OCI-LY1 (cell line): ENCODE measurements around the gene TEX261.

Experiments used
- EZH2 ChIP-seq: fragments of 200-600 bp; sonication (generic), shearing (Covaris generic); IDR thresholded peaks from 2 replicates; pipeline ENCODE4 v1.8.0; 2017; ENCODE audit warnings: borderline replicate concordance, mixed run types, mild to moderate bottlenecking, antibody characterized with exemption, low read length, moderate library complexity, mixed read lengths
- TF ChIP-seq, protein P1 (sequence below): fragments of 200-600 bp; sonication (generic), shearing (Covaris generic); IDR thresholded peaks from 2 replicates; pipeline ENCODE4 v1.5.1; 2017; ENCODE audit warnings: mild to moderate bottlenecking, antibody characterized with exemption, low read length, moderate library complexity, mixed read lengths

DNA sequence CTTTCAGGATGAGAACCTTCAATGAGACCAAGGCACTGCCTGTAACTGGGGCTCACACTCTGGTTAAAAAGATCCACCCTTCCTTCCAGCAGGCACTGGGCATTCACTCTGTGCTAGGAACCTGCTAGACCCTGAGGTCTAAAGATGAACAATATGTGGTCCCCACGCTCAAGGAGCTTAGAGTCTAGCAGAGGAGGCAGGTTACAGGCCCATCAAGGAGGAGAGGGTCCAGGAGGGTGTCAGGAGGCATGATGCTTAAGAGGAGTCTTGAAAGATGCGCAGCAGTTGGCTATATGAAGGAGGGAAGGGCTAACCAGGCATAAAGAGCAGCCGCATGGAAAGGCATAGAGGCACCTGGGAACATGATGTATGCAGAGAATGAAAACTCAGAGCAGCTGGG, 11.7 kb downstream of the TEX261 start:
- TF ChIP-seq, protein P1, sequence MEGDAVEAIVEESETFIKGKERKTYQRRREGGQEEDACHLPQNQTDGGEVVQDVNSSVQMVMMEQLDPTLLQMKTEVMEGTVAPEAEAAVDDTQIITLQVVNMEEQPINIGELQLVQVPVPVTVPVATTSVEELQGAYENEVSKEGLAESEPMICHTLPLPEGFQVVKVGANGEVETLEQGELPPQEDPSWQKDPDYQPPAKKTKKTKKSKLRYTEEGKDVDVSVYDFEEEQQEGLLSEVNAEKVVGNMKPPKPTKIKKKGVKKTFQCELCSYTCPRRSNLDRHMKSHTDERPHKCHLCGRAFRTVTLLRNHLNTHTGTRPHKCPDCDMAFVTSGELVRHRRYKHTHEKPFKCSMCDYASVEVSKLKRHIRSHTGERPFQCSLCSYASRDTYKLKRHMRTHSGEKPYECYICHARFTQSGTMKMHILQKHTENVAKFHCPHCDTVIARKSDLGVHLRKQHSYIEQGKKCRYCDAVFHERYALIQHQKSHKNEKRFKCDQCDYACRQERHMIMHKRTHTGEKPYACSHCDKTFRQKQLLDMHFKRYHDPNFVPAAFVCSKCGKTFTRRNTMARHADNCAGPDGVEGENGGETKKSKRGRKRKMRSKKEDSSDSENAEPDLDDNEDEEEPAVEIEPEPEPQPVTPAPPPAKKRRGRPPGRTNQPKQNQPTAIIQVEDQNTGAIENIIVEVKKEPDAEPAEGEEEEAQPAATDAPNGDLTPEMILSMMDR, result no peak
- no peak for TF ChIP-seq EZH2
